Measurements from ENCODE around the gene MYLIP. TPM values are rescaled to one million over a fixed set of nuclear protein-coding genes. Genes with fewer than 3 reads are reported as not detected.
A peak's percentile ranks its signal among the peaks of the same experiment; 100 is the strongest.

MYLIP gene
- polyA plus RNA-seq, 1 donor from 2014 or later, result 117 TPM

DNA sequence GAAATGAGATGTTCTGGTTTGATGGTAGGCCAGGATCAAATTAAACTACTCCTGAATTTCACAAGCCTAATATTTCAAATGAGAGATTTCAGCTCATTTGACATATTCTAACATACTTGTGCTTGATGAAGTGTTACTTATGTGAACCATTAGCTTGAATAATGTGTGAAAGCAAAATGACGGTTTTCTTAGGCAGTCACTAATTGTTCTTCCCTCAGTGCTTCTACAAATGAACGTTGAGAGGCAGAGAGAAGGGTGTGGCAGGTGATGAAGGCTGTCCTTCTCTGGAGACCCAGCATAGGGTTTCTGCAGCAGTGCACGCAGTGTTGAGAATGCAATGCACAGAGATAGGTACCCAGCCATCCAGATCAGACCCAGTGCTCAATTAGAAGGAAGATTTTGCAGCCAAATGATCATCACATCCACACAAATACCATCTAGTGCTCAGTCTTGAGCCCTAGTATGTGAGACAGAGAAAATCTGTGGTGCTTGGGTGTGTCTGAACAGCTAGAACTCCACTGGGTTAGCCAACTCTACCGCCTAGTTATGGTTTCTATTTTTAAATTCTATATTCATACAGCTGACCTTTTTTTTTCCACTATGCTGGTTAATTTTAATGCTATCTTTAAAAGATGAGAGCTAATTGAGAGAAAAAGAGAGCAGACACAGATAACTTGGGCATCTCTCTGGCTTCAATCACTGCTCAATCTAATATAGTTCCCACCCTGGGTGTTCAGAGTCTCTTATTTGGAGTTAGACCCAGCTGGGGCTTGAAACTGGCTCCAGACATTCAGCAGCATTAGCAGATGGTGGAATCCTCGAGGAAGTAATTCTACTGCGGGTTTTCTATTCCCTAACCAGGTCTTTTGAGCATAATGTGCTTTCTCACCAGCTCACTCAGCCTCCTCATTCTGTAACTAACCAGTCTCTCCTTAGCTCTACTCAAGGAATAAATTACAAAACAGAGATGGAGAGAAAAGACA lies 4.4 kb upstream of the MYLIP start:
- Mint-ChIP-seq H3K9me3 (no peaks in the 10 kb centered on the region), H3K36me3 (no peaks in the 10 kb centered on the region), H3K4me1 (peaks cover 0 to 10% (median 6%) of the 10 kb centered on the region in 3 donors), H3K27me3 (peaks cover 6% of the 10 kb centered on the region), H3K27ac (peak overlapping the region in 1 of 3 donors; percentile 49), H3K4me3 (peak overlapping the region in 1 of 4 donors; percentile 57)

DNA sequence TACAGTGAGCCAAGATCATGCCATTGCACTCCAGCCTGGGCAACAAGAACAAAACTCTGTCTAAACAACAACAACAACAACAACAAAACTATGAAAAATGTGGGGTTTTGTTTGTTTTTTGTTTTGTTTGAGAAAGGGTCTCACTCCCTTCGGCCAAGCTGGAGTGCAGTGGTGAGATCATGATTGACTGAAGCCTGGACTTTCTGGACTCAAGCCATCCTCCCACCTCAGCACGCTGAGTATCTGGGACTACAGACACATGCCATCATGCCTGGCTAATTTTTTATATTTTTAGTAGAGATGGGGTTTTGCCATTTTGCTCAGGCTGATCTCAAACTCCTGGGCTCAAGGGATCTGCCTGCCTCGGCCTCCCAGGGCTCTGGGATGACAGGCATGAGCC lies 2.8 kb upstream of the MYLIP start:
- H3K4me1 Mint-ChIP-seq, result peaks cover 0 to 19% (median 13%) of the 10 kb centered on the region in 3 donors
- H3K9me3 Mint-ChIP-seq, result no peaks in the 10 kb centered on the region
- H3K27ac Mint-ChIP-seq, result no peak overlapping the region
- H3K4me3 Mint-ChIP-seq, result no peak overlapping the region
- no peaks in the 10 kb centered on the region for H3K36me3 Mint-ChIP-seq
- peaks cover 6% of the 10 kb centered on the region for H3K27me3 Mint-ChIP-seq

GRCh38 chr6:16126861-16127260 lies 2.0 kb upstream of the MYLIP start:
- H3K4me3 Mint-ChIP-seq, result peak overlapping the region in 2 of 4 donors; percentile 60 to 100
- peak overlapping the region in 2 of 3 donors; percentile 71 to 85 for H3K27ac Mint-ChIP-seq
- peaks cover 2% of the 10 kb centered on the region for H3K27me3 Mint-ChIP-seq
- no peaks in the 10 kb centered on the region for H3K9me3 Mint-ChIP-seq
- H3K36me3 Mint-ChIP-seq, result no peaks in the 10 kb centered on the region
- H3K4me1 Mint-ChIP-seq, result peaks cover 3 to 22% (median 18%) of the 10 kb centered on the region in 3 donors

DNA sequence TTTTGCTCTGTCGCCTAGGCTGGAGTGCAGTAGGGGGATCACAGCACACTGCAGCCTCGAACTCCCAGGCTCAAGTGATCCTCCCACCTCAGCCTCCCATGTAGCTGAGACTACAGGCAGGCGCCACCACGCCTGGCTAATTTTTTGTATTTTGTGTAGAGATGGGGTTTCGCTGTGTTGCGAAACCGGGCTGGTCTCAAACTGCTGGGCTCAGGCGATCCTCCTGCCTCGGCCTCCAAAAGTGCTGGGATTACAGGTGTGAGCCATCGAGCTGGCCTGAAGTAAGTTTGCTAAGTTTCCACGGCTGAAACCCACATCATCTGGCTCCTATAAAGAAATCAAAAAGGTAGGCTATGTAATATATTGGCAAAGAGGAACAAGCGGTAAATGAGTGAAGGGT lies 1.4 kb upstream of the MYLIP start:
- peaks cover 3 to 22% (median 22%) of the 10 kb centered on the region in 3 donors for H3K4me1 Mint-ChIP-seq
- peak overlapping the region; percentile 53 to 100 (median 78) for H3K4me3 Mint-ChIP-seq
- H3K27me3 Mint-ChIP-seq, result peaks cover 2% of the 10 kb centered on the region
- H3K9me3 Mint-ChIP-seq, result no peaks in the 10 kb centered on the region
- H3K27ac Mint-ChIP-seq, result peak overlapping the region; percentile 71 to 100 (median 71)
- H3K36me3 Mint-ChIP-seq, result no peaks in the 10 kb centered on the region

GRCh38 chr6:16129623-16130401 lies 926 bp downstream of the MYLIP start:
- peak overlapping the region; percentile 91 to 100 (median 96) for H3K27ac Mint-ChIP-seq
- peaks cover 15 to 40% (median 36%) of the 10 kb centered on the region in 3 donors for H3K4me1 Mint-ChIP-seq
- no peaks in the 10 kb centered on the region for H3K27me3 Mint-ChIP-seq

GRCh38 chr6:16130437-16130891 lies 1.6 kb downstream of the MYLIP start:
- H3K27me3 Mint-ChIP-seq, result no peaks in the 10 kb centered on the region
- H3K9me3 Mint-ChIP-seq, result no peaks in the 10 kb centered on the region
- H3K36me3 Mint-ChIP-seq, result no peaks in the 10 kb centered on the region
- peak overlapping the region; percentile 91 to 100 (median 96) for H3K27ac Mint-ChIP-seq
- H3K4me1 Mint-ChIP-seq, result peaks cover 22 to 47% (median 42%) of the 10 kb centered on the region in 3 donors
- peak overlapping the region; percentile 91 to 100 (median 98) for H3K4me3 Mint-ChIP-seq

More at GRCh38 chr6:16129623-16130401, 926 bp downstream of the MYLIP start:
- peak overlapping the region; percentile 91 to 100 (median 98) for H3K4me3 Mint-ChIP-seq
- no peaks in the 10 kb centered on the region for H3K9me3 Mint-ChIP-seq
- H3K36me3 Mint-ChIP-seq, result no peaks in the 10 kb centered on the region

DNA sequence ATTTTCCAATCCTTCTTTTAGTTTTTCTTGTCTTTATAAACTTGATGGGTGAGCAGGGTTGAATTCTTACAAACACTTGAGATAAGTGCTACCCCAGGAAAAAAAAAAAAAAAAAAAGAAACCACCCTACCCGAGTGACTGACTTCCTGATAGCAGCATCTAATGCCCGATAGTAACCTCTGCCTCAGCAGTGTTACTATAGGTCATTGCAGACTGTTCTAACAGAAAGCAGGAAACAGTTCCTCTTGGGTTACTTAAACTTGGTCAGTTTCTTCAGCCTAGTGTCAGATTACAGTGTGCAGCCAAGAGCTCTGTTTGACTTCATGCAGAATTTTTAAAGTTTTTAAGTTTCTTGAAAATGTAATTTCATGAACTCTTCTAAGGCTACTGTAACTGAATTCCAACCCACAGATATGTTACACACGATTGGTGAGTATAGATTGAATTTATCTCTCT lies 2.1 kb downstream of the MYLIP start:
- Mint-ChIP-seq H3K27me3 (no peaks in the 10 kb centered on the region), H3K9me3 (no peaks in the 10 kb centered on the region), H3K27ac (peak overlapping the region; percentile 91 to 100 (median 96)), H3K4me3 (peak overlapping the region; percentile 91 to 100 (median 98)), H3K36me3 (no peaks in the 10 kb centered on the region), H3K4me1 (peaks cover 23 to 48% (median 44%) of the 10 kb centered on the region in 3 donors)

GRCh38 chr6:16132909-16133308 lies 4.0 kb downstream of the MYLIP start:
- Mint-ChIP-seq H3K4me1 (peaks cover 39 to 55% (median 55%) of the 10 kb centered on the region in 3 donors), H3K9me3 (no peaks in the 10 kb centered on the region), H3K36me3 (peaks cover 5% of the 10 kb centered on the region), H3K4me3 (peak overlapping the region in 3 of 4 donors; percentile 37 to 80 (median 46)), H3K27me3 (no peaks in the 10 kb centered on the region), H3K27ac (peak overlapping the region in 1 of 3 donors; percentile 33)

DNA sequence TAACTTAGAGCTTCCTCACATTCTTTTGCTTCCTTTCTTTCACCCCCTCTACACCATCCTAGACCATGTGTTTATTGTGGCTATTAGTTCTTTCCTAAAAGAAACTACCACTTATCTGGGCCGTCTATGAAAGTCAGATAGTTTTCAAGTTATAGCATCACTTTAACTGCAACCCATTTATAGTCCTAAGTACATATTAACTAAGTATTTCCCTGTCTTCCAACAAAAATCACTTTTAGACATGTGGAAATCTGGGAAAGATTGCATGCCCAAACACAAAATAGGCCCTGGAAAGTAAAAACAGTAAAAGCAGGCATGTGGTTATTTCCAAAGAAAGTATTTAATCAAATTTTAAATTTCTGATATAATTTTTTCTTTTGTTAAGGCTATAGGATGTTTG lies 5.5 kb downstream of the MYLIP start:
- Mint-ChIP-seq H3K36me3 (peaks cover 5% of the 10 kb centered on the region), H3K27me3 (no peaks in the 10 kb centered on the region), H3K4me3 (peak overlapping the region in 2 of 4 donors; percentile 1 to 6), H3K9me3 (no peaks in the 10 kb centered on the region), H3K27ac (no peak overlapping the region), H3K4me1 (peaks cover 44 to 66% (median 63%) of the 10 kb centered on the region in 3 donors)

DNA sequence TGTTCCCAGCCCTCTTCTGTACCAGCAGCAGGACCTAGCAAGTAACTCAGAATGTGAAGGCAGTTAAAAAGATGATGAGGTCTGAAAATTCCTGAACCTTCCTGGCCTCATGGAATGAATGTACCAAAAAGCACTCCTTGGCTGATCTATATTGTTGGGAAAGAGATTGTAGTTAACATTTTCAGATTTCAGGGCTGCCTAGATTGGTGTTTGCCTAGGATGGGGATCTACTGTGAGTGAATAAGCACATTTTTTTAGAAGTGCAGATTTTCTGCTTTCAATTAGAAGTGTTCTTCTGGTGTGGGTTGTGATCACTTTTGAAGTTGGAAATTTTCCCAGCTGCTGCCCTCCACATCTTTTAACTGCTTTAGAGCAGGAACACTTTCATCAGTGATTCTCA lies 6.2 kb downstream of the MYLIP start:
- peaks cover 5% of the 10 kb centered on the region for H3K36me3 Mint-ChIP-seq
- H3K9me3 Mint-ChIP-seq, result no peaks in the 10 kb centered on the region
- peaks cover 44 to 71% (median 63%) of the 10 kb centered on the region in 3 donors for H3K4me1 Mint-ChIP-seq
- peak overlapping the region in 2 of 4 donors; percentile 14 to 62 for H3K4me3 Mint-ChIP-seq
- no peaks in the 10 kb centered on the region for H3K27me3 Mint-ChIP-seq
- peak overlapping the region in 1 of 3 donors; percentile 22 for H3K27ac Mint-ChIP-seq

- Mint-ChIP-seq H3K27ac (peak overlapping the region in 1 of 3 donors; percentile 51), H3K4me3 (peak overlapping the region in 2 of 4 donors; percentile 55 to 68), H3K4me1 (peaks cover 44 to 68% (median 57%) of the 10 kb centered on the region in 3 donors), H3K9me3 (no peaks in the 10 kb centered on the region), H3K27me3 (no peaks in the 10 kb centered on the region), H3K36me3 (peaks cover 8% of the 10 kb centered on the region)
Measured at GRCh38 chr6:16136091-16136490, 7.2 kb downstream of the MYLIP start.

- Mint-ChIP-seq H3K27ac (peak overlapping the region in 1 of 3 donors; percentile 51), H3K4me3 (peak overlapping the region; percentile 51 to 75 (median 62)), H3K4me1 (peaks cover 41 to 66% (median 52%) of the 10 kb centered on the region in 3 donors), H3K9me3 (no peaks in the 10 kb centered on the region), H3K27me3 (no peaks in the 10 kb centered on the region), H3K36me3 (peaks cover 11% of the 10 kb centered on the region)
Measured at GRCh38 chr6:16136621-16137450, 8.0 kb downstream of the MYLIP start.

DNA sequence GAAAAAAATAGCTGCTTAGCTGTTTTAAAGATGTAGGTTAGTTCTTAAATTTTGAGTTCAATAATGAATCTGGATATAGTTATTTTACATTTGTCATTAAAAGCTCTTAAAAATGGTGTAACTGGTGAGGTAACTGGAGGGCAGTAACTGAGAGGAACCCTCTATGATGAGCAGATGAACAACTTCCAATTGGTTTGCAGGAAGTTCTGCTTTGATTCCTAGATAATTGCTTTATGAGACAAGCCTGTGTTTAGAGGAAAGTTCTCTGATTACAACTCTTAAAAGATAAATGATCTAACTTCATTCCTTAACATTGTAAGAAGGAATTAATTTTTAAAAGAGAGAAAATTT lies 8.5 kb downstream of the MYLIP start:
- H3K27me3 Mint-ChIP-seq, result no peaks in the 10 kb centered on the region

DNA sequence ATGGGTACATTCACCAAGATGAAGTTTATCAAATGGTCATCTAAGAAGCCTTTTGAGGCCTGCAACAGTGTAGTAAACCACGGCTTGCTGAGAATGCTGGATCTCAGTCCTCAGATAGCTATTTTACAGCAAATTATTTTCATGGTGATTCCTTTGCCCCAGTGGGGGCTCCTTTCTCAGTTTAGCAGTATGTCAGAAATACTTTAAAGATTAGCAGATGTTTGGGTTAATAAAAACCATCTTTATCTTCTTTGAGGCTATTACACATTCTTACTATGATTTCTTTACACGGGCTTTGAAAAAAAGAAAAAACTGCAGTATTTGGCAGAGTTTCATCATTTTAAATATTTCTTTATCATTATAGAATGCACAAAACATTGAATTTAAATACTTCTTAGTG lies 10.7 kb downstream of the MYLIP start:
- Mint-ChIP-seq H3K9me3 (no peaks in the 10 kb centered on the region), H3K4me1 (peaks cover 30 to 50% (median 34%) of the 10 kb centered on the region in 3 donors), H3K36me3 (peaks cover 12% of the 10 kb centered on the region), H3K27ac (no peak overlapping the region), H3K4me3 (no peak overlapping the region), H3K27me3 (no peaks in the 10 kb centered on the region)

More for the DNA sequence above, 8.5 kb downstream of the MYLIP start:
- Mint-ChIP-seq H3K36me3 (peaks cover 12% of the 10 kb centered on the region), H3K27ac (no peak overlapping the region), H3K4me1 (peaks cover 41 to 66% (median 49%) of the 10 kb centered on the region in 3 donors), H3K4me3 (no peak overlapping the region), H3K9me3 (no peaks in the 10 kb centered on the region)

Measured in IgD-negative memory B cell (primary cell).